HEK293 (cell line): ENCODE measurements around the gene PRKCZ.

Experiments used
- CTCF ChIP-seq: fragments of 450-650 bp; formaldehyde crosslinking; IDR thresholded peaks from 2 replicates; pipeline ENCODE4 v1.5.1; 2016; ENCODE audit warnings: missing biosample characterization, missing genetic modification characterization
- MEIS1 ChIP-seq: sonication (generic); formaldehyde crosslinking; IDR thresholded peaks from 2 replicates; pipeline ENCODE4 v1.8.1; 2022; ENCODE audit warnings: missing genetic modification reagents, mild to moderate bottlenecking, borderline replicate concordance
- TCF7L2 ChIP-seq: IDR thresholded peaks from 2 replicates; pipeline ENCODE4 v1.6.1; 2011; ENCODE audit warnings: low read depth, mild to moderate bottlenecking, inconsistent platforms, low read length, moderate library complexity, borderline replicate concordance
- YY1 ChIP-seq: fragments of 450-650 bp; formaldehyde crosslinking; IDR thresholded peaks from 2 replicates; pipeline ENCODE4 v1.5.1; 2018; ENCODE audit warnings: missing biosample characterization, missing genetic modification characterization
- ZFP37 ChIP-seq: fragments of 450-650 bp; formaldehyde crosslinking; IDR thresholded peaks from 2 replicates; pipeline ENCODE4 v1.5.1; 2016; ENCODE audit warnings: missing biosample characterization, missing genetic modification characterization
- ZNF202 ChIP-seq: fragments of 450-650 bp; formaldehyde crosslinking; IDR thresholded peaks from 2 replicates; pipeline ENCODE4 v1.5.1; 2016; ENCODE audit warnings: missing biosample characterization, missing genetic modification characterization, borderline replicate concordance
- ZNF221 ChIP-seq: fragments of 450-650 bp; formaldehyde crosslinking; IDR thresholded peaks from 2 replicates; pipeline ENCODE4 v1.5.1; 2017; ENCODE audit warnings: missing biosample characterization, missing genetic modification characterization, borderline replicate concordance
- ZNF510 ChIP-seq: fragments of 450-650 bp; formaldehyde crosslinking; IDR thresholded peaks from 2 replicates; pipeline ENCODE4 v1.5.1; 2018; ENCODE audit warnings: mild to moderate bottlenecking, missing genetic modification characterization, missing biosample characterization; ENCODE audit not compliant: insufficient replicate concordance
- ZNF544 ChIP-seq: fragments of 450-650 bp; formaldehyde crosslinking; IDR thresholded peaks from 2 replicates; pipeline ENCODE4 v1.5.0; 2017; ENCODE audit warnings: missing biosample characterization, missing genetic modification characterization
- ZNF560 ChIP-seq: fragments of 450-650 bp; formaldehyde crosslinking; IDR thresholded peaks from 2 replicates; pipeline ENCODE4 v1.5.1; 2017; ENCODE audit warnings: missing biosample characterization, missing genetic modification characterization, borderline replicate concordance
- ZNF561 ChIP-seq: fragments of 450-650 bp; IDR thresholded peaks from 2 replicates; pipeline ENCODE4 v1.5.1; 2018; ENCODE audit warnings: missing biosample characterization, missing genetic modification characterization, borderline replicate concordance
- TF ChIP-seq, protein P1 (sequence below): fragments of 450-650 bp; formaldehyde crosslinking; IDR thresholded peaks from 2 replicates; pipeline ENCODE4 v1.5.1; 2016; ENCODE audit warnings: missing biosample characterization, missing genetic modification characterization
- TF ChIP-seq, protein P2 (sequence below): fragments of 450-650 bp; formaldehyde crosslinking; IDR thresholded peaks from 2 replicates; pipeline ENCODE4 v1.5.0; 2017; ENCODE audit warnings: missing biosample characterization, missing genetic modification characterization, borderline replicate concordance

- no peak for TF ChIP-seq ZNF544 (tag by site-specific recombination)
- TF ChIP-seq ZNF560 (tag by site-specific recombination) = no peak
- TF ChIP-seq, protein P1, sequence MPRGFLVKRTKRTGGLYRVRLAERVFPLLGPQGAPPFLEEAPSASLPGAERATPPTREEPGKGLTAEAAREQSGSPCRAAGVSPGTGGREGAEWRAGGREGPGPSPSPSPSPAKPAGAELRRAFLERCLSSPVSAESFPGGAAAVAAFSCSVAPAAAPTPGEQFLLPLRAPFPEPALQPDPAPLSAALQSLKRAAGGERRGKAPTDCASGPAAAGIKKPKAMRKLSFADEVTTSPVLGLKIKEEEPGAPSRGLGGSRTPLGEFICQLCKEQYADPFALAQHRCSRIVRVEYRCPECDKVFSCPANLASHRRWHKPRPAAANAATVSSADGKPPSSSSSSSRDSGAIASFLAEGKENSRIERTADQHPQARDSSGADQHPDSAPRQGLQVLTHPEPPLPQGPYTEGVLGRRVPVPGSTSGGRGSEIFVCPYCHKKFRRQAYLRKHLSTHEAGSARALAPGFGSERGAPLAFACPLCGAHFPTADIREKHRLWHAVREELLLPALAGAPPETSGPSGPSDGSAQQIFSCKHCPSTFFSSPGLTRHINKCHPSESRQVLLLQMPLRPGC (tag by site-specific recombination) = no peak
- no peak for TF ChIP-seq TCF7L2
- no peak for TF ChIP-seq ZFP37 (tag by site-specific recombination)
- TF ChIP-seq, protein P2, sequence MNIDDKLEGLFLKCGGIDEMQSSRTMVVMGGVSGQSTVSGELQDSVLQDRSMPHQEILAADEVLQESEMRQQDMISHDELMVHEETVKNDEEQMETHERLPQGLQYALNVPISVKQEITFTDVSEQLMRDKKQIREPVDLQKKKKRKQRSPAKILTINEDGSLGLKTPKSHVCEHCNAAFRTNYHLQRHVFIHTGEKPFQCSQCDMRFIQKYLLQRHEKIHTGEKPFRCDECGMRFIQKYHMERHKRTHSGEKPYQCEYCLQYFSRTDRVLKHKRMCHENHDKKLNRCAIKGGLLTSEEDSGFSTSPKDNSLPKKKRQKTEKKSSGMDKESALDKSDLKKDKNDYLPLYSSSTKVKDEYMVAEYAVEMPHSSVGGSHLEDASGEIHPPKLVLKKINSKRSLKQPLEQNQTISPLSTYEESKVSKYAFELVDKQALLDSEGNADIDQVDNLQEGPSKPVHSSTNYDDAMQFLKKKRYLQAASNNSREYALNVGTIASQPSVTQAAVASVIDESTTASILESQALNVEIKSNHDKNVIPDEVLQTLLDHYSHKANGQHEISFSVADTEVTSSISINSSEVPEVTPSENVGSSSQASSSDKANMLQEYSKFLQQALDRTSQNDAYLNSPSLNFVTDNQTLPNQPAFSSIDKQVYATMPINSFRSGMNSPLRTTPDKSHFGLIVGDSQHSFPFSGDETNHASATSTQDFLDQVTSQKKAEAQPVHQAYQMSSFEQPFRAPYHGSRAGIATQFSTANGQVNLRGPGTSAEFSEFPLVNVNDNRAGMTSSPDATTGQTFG (tag by site-specific recombination) = no peak
- TF ChIP-seq CTCF (tag by site-specific recombination) = no peak
- TF ChIP-seq ZNF561 (tag by site-specific recombination) = no peak
- no peak for TF ChIP-seq ZNF510 (tag by site-specific recombination)
- no peak for TF ChIP-seq YY1
- TF ChIP-seq MEIS1 (CRISPR knock-in tag) = no peak
- TF ChIP-seq ZNF202 (tag by site-specific recombination) = no peak
- no peak for TF ChIP-seq ZNF221 (tag by site-specific recombination)
Observed at GRCh38 chr1:2090216-2090890, 40.1 kb downstream of the PRKCZ start.
